RCC 7860 (cell line): ENCODE results near the gene PCMTD2.

Source experiments
- DNase-seq: peaks from one replicate; pipeline ENCODE4 v3.0.0-alpha.2; 2015; ENCODE audit warnings: low spot score
- FAIRE-seq: peaks from 2 replicates; lab custom pipeline; 2012; peaks lifted over from hg19 to GRCh38; lab: Jason Lieb, UNC

PCMTD2 gene

GRCh38 chr20:64238115-64238825 lies 17.3 kb upstream of the PCMTD2 start:
- DNase-seq (no peak), FAIRE-seq (no peak)

GRCh38 chr20:64238851-64239387 lies 16.6 kb upstream of the PCMTD2 start:
- no peak for DNase-seq
- no peak for FAIRE-seq

- FAIRE-seq (no peak), DNase-seq (no peak)
Measured at GRCh38 chr20:64239449-64240242, 15.9 kb upstream of the PCMTD2 start.

- DNase-seq, result no peak
- no peak for FAIRE-seq
Measured at GRCh38 chr20:64240243-64241015, 15.1 kb upstream of the PCMTD2 start.

GRCh38 chr20:64241061-64241460 lies 14.5 kb upstream of the PCMTD2 start:
- DNase-seq, result no peak
- FAIRE-seq, result no peak

- DNase-seq, result no peak
- no peak for FAIRE-seq
Measured at GRCh38 chr20:64242003-64242796, 13.3 kb upstream of the PCMTD2 start.

- FAIRE-seq, result no peak
- DNase-seq, result no peak
Measured at GRCh38 chr20:64242797-64243475, 12.6 kb upstream of the PCMTD2 start.

- FAIRE-seq (no peak), DNase-seq (no peak)
Measured at GRCh38 chr20:64244281-64244805, 11.2 kb upstream of the PCMTD2 start.

GRCh38 chr20:64244870-64245603 lies 10.5 kb upstream of the PCMTD2 start:
- FAIRE-seq (no peak), DNase-seq (no peak)

GRCh38 chr20:64245746-64246595 lies 9.6 kb upstream of the PCMTD2 start:
- no peak for DNase-seq
- FAIRE-seq, result no peak

- FAIRE-seq, result no peak
- no peak for DNase-seq
Measured at GRCh38 chr20:64246616-64247306, 8.8 kb upstream of the PCMTD2 start.

GRCh38 chr20:64247307-64247618 lies 8.3 kb upstream of the PCMTD2 start:
- no peak for DNase-seq
- no peak for FAIRE-seq

GRCh38 chr20:64247970-64248841 lies 7.3 kb upstream of the PCMTD2 start:
- no peak for DNase-seq
- FAIRE-seq, result no peak

GRCh38 chr20:64250027-64250426 lies 5.5 kb upstream of the PCMTD2 start:
- DNase-seq (no peak), FAIRE-seq (no peak)

GRCh38 chr20:64253000-64253383 lies 2.6 kb upstream of the PCMTD2 start:
- DNase-seq (no peak), FAIRE-seq (no peak)

GRCh38 chr20:64253443-64253842 lies 2.1 kb upstream of the PCMTD2 start:
- FAIRE-seq (no peak), DNase-seq (no peak)

GRCh38 chr20:64254156-64254555 lies 1.4 kb upstream of the PCMTD2 start:
- FAIRE-seq (no peak), DNase-seq (no peak)
